Measurements from ENCODE around the gene MEDAG.
"Not testable (repeated sequence)": the region's sequence is repeated elsewhere in the genome, so short reads cannot be mapped to it uniquely, and the experiment has no call there.

- TF ChIP-seq CTCF (IDR thresholded peaks at IDR 0.05); REST (IDR thresholded peaks at IDR 0.05; ENCODE audit: insufficient read depth in 1 of 2, low read depth in 2 of 2, low read length in 1 of 2); TCF7L2 (IDR thresholded peaks at IDR 0.05; ENCODE audit: low read depth, low read length); POLR2AphosphoS5 (IDR thresholded peaks at IDR 0.05; ENCODE audit: low read depth, low read length): not testable (repeated sequence)
Observed at GRCh38 chr13:30927188-30927587, 21.1 kb downstream of the MEDAG start.

Measured in Panc1 (cell line).